ENCODE data around the gene CHTF18.

DNA sequence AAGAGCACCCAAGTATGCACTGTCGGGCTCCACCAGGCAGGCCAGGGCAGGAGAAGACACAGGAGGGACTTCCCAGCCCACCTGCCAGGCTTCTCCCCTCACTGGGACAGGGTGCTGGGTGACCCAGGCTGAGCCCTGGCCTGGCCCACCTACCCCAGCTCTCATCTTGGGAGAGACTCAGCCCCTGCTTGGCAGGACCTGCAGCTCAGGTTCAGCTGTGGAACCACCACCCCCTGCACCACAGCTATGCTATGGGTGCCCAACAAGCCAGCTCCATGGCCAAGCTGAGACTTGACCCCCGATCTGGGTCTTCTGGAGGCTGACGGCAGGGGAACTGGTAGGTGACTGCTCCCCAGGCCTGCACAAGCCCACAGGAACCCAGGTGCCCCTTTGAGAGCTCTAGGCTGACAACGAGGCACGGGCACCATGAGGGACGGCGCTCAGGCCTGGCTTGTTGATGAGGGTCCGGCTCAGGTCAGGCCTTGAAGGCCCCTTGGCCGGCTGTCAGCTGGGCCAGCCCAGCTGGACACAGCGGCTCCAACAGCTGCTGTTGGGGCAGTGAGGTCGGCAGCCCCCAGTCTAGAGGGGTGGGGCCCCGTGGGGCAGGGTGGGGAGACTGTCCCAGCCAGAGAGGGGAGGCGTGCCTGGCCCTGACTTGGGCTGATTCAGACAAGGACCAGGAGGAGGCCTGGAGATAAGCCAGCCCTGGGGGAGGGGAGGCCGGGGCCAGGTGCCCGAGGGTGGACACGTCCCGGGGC lies 4.8 kb upstream of the CHTF18 start:
- TF ChIP-seq, protein P1, sequence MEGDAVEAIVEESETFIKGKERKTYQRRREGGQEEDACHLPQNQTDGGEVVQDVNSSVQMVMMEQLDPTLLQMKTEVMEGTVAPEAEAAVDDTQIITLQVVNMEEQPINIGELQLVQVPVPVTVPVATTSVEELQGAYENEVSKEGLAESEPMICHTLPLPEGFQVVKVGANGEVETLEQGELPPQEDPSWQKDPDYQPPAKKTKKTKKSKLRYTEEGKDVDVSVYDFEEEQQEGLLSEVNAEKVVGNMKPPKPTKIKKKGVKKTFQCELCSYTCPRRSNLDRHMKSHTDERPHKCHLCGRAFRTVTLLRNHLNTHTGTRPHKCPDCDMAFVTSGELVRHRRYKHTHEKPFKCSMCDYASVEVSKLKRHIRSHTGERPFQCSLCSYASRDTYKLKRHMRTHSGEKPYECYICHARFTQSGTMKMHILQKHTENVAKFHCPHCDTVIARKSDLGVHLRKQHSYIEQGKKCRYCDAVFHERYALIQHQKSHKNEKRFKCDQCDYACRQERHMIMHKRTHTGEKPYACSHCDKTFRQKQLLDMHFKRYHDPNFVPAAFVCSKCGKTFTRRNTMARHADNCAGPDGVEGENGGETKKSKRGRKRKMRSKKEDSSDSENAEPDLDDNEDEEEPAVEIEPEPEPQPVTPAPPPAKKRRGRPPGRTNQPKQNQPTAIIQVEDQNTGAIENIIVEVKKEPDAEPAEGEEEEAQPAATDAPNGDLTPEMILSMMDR (IDR thresholded peaks at IDR 0.05 in 2 of 3, conservative IDR thresholded peaks at IDR 0.05 in 1 of 3; ENCODE audit: control insufficient read depth in 2 of 3, extremely low read depth in 1 of 3, insufficient read depth in 1 of 3, low read depth in 3 of 3, low read length in 3 of 3): no peak
- TF ChIP-seq CREB1 (IDR thresholded peaks at IDR 0.05; ENCODE audit: low read depth) (no peak), HDGF (IDR thresholded peaks at IDR 0.05) (no peak)

Measured in GM12878 (cell line).